IPS-18a (cell line): Measurements from ENCODE around the gene HDAC5.
"Not testable (repeated sequence)": the region's sequence is repeated elsewhere in the genome, so short reads cannot be mapped to it uniquely, and the experiment has no call there.

ENCODE experiments used
- H3K27ac ChIP-seq: one replicate; pipeline ENCODE4 v1.5.1; 2013; ENCODE audit warnings: low read length
- H3K27me3 ChIP-seq: one replicate; pipeline ENCODE4 v1.6.1; 2013; ENCODE audit warnings: mild to moderate bottlenecking, low read length; ENCODE audit not compliant: control insufficient read depth, insufficient read depth
- H3K36me3 ChIP-seq: one replicate; pipeline ENCODE4 v1.6.1; 2013; ENCODE audit warnings: low read depth, low read length; ENCODE audit not compliant: control insufficient read depth
- H3K4me1 ChIP-seq: one replicate; pipeline ENCODE4 v1.6.1; 2013; ENCODE audit warnings: low read depth, low read length; ENCODE audit not compliant: control insufficient read depth
- H3K4me3 ChIP-seq: one replicate; pipeline ENCODE4 v1.5.1; 2013; ENCODE audit warnings: low read length
- H3K9ac ChIP-seq: one replicate; pipeline ENCODE4 v1.6.1; 2013; ENCODE audit warnings: mild to moderate bottlenecking, low read length, moderate library complexity
- H3K9me3 ChIP-seq: one replicate; pipeline ENCODE4 v1.6.1; 2013; ENCODE audit warnings: low read depth, low read length; ENCODE audit not compliant: control insufficient read depth

The HDAC5 gene

DNA sequence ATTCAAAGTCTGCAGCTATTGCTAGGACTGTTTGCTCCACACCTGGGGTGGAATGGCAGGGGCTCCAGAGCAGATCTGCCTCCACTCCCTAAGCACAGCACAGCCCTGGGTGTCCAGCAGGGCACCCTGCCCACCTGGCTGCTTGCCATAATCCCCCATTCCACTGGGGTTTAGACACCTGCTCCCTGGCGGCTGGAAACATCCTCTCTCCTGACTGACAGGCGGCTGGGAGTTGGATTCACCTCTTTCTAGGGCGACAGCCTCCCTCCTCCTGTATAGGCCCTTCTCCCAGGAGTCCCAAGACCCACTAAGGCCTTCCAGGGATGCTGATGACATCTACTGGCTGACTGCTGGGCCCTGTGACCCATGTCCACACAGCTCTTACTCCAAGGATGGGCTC lies 18.0 kb downstream of the HDAC5 start:
- H3K4me1 ChIP-seq, result peaks cover 6% of the 10 kb centered on the region
- H3K36me3 ChIP-seq, result no peaks in the 10 kb centered on the region
- no peaks in the 10 kb centered on the region for H3K9me3 ChIP-seq
- H3K27me3 ChIP-seq, result no peaks in the 10 kb centered on the region
- no peak overlapping the region for H3K27ac ChIP-seq
- H3K9ac ChIP-seq, result no peak overlapping the region
- no peak overlapping the region for H3K4me3 ChIP-seq

GRCh38 chr17:44102849-44103622 lies 20.4 kb downstream of the HDAC5 start:
- Histone ChIP-seq H3K27me3 (no peaks in the 10 kb centered on the region), H3K4me1 (peaks cover 4% of the 10 kb centered on the region), H3K4me3 (no peak overlapping the region), H3K36me3 (no peaks in the 10 kb centered on the region), H3K27ac (no peak overlapping the region), H3K9me3 (no peaks in the 10 kb centered on the region), H3K9ac (no peak overlapping the region)

- H3K27me3 ChIP-seq, H3K9me3 ChIP-seq, H3K27ac ChIP-seq, H3K9ac ChIP-seq, H3K4me1 ChIP-seq, H3K36me3 ChIP-seq, H3K4me3 ChIP-seq: not testable (repeated sequence)
These were observed 21.6 kb downstream of the HDAC5 start for GRCh38 chr17:44101858-44102257.

- peak overlapping the region; percentile 7 for H3K9ac ChIP-seq
- H3K4me1 ChIP-seq, result peaks cover 14% of the 10 kb centered on the region
- no peak overlapping the region for H3K4me3 ChIP-seq
- no peaks in the 10 kb centered on the region for H3K36me3 ChIP-seq
- no peaks in the 10 kb centered on the region for H3K27me3 ChIP-seq
- no peaks in the 10 kb centered on the region for H3K9me3 ChIP-seq
- H3K27ac ChIP-seq, result no peak overlapping the region
These were observed 26.1 kb downstream of the HDAC5 start for GRCh38 chr17:44097110-44097958.

GRCh38 chr17:44095647-44096496 lies 27.6 kb downstream of the HDAC5 start:
- Histone ChIP-seq H3K27ac (peak overlapping the region; percentile 96), H3K4me1 (peaks cover 14% of the 10 kb centered on the region), H3K9me3 (no peaks in the 10 kb centered on the region), H3K27me3 (no peaks in the 10 kb centered on the region), H3K4me3 (peak overlapping the region; percentile 59), H3K36me3 (no peaks in the 10 kb centered on the region), H3K9ac (peak overlapping the region; percentile 86)

DNA sequence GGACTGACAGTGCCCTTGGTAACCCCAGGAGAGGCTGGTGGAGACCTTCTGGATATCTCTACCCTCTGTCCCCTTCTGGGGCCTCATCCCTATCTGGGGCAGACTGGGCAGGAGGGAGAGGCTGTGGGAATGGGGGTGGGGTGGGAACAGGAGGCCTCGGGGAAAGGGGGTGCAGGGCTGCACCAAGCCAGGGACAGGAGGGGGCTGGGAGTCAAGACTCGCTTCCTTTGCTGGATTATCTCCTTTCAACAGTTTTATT lies 28.1 kb downstream of the HDAC5 start:
- H3K27me3 ChIP-seq, result no peaks in the 10 kb centered on the region
- H3K27ac ChIP-seq, result peak overlapping the region; percentile 96
- H3K9ac ChIP-seq, result peak overlapping the region; percentile 86
- peaks cover 14% of the 10 kb centered on the region for H3K4me1 ChIP-seq
- peak overlapping the region; percentile 59 for H3K4me3 ChIP-seq
- H3K36me3 ChIP-seq, result no peaks in the 10 kb centered on the region
- H3K9me3 ChIP-seq, result no peaks in the 10 kb centered on the region

DNA sequence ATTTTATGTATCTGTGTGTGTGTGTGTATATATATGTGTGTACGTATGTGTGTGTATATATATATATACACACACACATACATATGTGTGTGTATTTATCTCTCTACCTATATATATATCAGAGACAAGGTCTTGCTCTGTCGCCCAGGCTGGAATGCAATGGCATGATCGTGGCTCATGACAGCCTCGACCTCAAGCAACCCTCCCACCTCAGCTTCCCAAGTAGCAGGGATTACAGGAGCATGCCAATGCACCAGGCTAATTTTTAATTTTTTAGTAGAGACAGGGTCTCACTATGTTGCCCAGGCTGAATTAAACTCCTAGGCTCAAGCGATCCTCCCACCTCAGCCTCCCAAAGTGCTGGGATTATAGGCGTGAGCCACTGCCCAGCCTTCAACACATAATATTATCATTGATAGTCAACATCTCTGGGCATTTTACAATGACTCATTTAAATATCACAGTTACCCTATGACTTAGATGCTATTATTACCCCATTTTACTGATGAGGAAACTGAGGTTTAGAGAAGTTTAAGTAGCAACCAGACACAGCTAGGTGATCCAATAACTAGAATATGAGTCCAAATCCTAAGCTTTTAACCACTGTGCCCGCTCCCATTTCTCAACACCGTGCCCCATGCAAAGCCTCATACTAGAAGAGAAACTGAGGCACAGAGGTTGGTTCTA lies 28.6 kb downstream of the HDAC5 start:
- H3K9me3 ChIP-seq, result no peaks in the 10 kb centered on the region
- peak overlapping the region; percentile 96 for H3K27ac ChIP-seq
- no peaks in the 10 kb centered on the region for H3K27me3 ChIP-seq
- H3K4me3 ChIP-seq, result peak overlapping the region; percentile 59
- peak overlapping the region; percentile 86 for H3K9ac ChIP-seq
- no peaks in the 10 kb centered on the region for H3K36me3 ChIP-seq
- H3K4me1 ChIP-seq, result peaks cover 14% of the 10 kb centered on the region

GRCh38 chr17:44093231-44093900 lies 30.1 kb downstream of the HDAC5 start:
- Histone ChIP-seq H3K9me3 (no peaks in the 10 kb centered on the region), H3K36me3 (no peaks in the 10 kb centered on the region), H3K9ac (no peak overlapping the region), H3K4me3 (no peak overlapping the region), H3K4me1 (peaks cover 14% of the 10 kb centered on the region), H3K27ac (no peak overlapping the region), H3K27me3 (no peaks in the 10 kb centered on the region)

- H3K27me3 ChIP-seq, result no peaks in the 10 kb centered on the region
- H3K4me1 ChIP-seq, result peaks cover 19% of the 10 kb centered on the region
- H3K27ac ChIP-seq, result no peak overlapping the region
- no peak overlapping the region for H3K4me3 ChIP-seq
- no peaks in the 10 kb centered on the region for H3K9me3 ChIP-seq
- H3K36me3 ChIP-seq, result no peaks in the 10 kb centered on the region
- no peak overlapping the region for H3K9ac ChIP-seq
These were observed 31.4 kb downstream of the HDAC5 start for GRCh38 chr17:44092051-44092450.

DNA sequence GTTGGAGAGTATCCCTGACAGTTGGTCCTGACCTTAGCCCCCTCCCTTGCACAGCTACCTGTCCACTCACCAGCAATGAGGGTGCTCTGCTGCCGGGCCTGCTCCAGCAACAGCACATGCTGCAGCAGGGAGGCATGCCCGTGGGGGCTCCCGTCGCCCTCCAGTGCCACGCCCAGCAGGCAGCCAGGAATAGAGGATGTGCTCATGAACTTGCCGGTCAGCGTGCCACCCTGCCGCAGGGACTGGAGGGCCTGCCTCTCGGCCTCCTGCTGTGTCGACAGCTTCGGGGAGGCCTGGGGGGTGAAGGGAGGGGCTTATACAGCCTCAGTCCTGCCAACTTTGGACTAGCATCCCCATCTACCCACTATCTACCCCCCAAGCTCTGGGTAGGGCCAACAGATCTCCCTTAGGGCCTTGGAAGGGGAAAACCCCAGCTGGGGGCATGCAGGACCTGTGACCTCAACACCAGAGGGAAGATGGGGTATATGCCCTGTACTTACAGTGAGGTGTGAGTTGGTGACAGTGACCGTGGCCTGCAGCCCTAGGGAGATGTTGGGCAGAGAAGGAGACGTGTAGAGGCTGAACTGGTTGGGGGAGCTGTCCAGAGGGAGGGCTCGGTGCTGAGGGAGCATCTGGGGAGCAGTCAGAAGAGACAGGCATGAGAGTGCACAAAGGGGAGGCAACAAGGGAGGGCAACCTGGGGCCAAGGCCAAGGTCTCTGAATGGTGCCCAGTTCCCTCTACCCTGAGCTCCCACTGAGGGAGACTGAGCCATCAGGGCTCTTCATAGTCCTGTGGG lies 32.0 kb downstream of the HDAC5 start:
- Histone ChIP-seq H3K27ac (no peak overlapping the region), H3K27me3 (no peaks in the 10 kb centered on the region), H3K9me3 (no peaks in the 10 kb centered on the region), H3K4me3 (no peak overlapping the region), H3K4me1 (peaks cover 21% of the 10 kb centered on the region), H3K36me3 (no peaks in the 10 kb centered on the region), H3K9ac (no peak overlapping the region)
